ENCODE data around the gene NFKBIZ. TPM values are rescaled to one million over a fixed set of nuclear protein-coding genes. Genes with fewer than 3 reads are reported as not detected.

NFKBIZ gene
- total RNA-seq, 1 experiment from 2014 or later = 15.1 TPM

DNA sequence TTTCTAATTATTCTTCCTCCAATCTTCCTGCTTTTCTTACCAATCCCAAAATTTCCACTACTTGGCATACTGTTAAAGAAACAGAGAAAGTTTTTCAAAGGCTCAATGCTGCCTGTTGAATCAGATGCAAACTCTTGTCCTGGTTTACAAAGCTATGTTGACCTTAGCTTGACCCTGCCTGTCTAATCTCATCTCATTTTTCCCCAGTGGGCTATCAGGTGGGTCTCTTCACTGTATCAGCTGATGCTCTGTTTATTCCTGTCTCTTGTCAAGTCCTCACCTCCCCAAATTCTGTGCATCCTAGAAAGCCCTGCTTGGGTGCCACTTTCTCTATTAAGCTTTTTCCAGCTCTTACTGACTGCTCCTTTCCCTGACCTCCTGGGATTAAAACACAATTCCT, 18.2 kb downstream of the NFKBIZ start (continued):
- TF ChIP-seq, protein P1, sequence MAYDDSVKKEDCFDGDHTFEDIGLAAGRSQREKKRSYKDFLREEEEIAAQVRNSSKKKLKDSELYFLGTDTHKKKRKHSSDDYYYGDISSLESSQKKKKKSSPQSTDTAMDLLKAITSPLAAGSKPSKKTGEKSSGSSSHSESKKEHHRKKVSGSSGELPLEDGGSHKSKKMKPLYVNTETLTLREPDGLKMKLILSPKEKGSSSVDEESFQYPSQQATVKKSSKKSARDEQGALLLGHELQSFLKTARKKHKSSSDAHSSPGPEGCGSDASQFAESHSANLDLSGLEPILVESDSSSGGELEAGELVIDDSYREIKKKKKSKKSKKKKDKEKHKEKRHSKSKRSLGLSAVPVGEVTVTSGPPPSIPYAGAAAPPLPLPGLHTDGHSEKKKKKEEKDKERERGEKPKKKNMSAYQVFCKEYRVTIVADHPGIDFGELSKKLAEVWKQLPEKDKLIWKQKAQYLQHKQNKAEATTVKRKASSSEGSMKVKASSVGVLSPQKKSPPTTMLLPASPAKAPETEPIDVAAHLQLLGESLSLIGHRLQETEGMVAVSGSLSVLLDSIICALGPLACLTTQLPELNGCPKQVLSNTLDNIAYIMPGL (CRISPR knock-in tag; IDR thresholded peaks at IDR 0.05) = no peak

DNA sequence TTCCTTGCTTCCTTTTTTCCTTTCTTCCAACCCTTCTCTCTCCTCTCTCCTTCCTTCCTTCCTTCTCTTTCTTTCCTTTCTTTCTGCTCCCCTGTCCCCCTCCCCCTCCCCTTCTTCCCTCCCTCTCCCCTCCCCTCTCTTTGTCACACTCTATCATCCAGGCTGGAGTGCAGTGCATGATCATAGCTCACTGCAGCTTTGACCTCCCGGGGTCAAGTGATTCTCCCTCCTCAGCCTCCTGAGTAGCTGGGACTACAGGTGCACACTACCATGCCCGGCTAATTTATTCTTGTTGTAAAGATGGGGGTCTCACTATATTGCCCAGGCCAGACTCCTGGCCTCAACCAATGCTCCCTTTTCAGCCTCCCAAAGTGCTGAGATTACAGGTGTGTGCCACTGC, 18.7 kb downstream of the NFKBIZ start:
- Mint-ChIP-seq H3K4me3 (no peak overlapping the region), H3K27me3 (ENCODE audit: low read depth) (no peaks in the 10 kb centered on the region), H3K36me3 (no peaks in the 10 kb centered on the region), H3K9me3 (no peaks in the 10 kb centered on the region), H3K4me1 (peaks cover 4% of the 10 kb centered on the region), H3K27ac (no peak overlapping the region)
- no peak for DNase-seq (ENCODE audit: low spot score)
- ChIA-PET CTCF (interaction anchor here (0.6 to 1.0 kb wide), 3 partner anchors 70 to 361 kb away, joined by 3 to 6 read pairs (median 3); no protein-coding TSS in a partner anchor), POLR2A (interaction anchor here (1.2 kb wide), 1 partner anchor 18 kb away, joined by 3 read pairs; no protein-coding TSS in a partner anchor)
- TF ChIP-seq GRHL2 (CRISPR knock-in tag; IDR thresholded peaks at IDR 0.05; ENCODE audit: insufficient replicate concordance, severe bottlenecking) (no peak), SP1 (CRISPR knock-in tag; conservative IDR thresholded peaks at IDR 0.05) (no peak), NR1H2 (CRISPR knock-in tag; IDR thresholded peaks at IDR 0.05) (no peak), TEAD4 (CRISPR knock-in tag; IDR thresholded peaks at IDR 0.05) (no peak), NR3C1 (CRISPR knock-in tag; conservative IDR thresholded peaks at IDR 0.05; ENCODE audit: low read depth) (no peak), ZNF396 (CRISPR knock-in tag; IDR thresholded peaks at IDR 0.05; ENCODE audit: borderline replicate concordance) (no peak), ELF4 (CRISPR knock-in tag; IDR thresholded peaks at IDR 0.05; ENCODE audit: low read depth) (no peak), KAT7 (CRISPR knock-in tag; IDR thresholded peaks at IDR 0.05; ENCODE audit: borderline replicate concordance) (no peak), JUN (CRISPR knock-in tag; IDR thresholded peaks at IDR 0.05) (no peak), NFE2L1 (CRISPR knock-in tag; IDR thresholded peaks at IDR 0.05) (no peak)
- TF ChIP-seq, protein P2, sequence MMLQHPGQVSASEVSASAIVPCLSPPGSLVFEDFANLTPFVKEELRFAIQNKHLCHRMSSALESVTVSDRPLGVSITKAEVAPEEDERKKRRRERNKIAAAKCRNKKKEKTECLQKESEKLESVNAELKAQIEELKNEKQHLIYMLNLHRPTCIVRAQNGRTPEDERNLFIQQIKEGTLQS (CRISPR knock-in tag; conservative IDR thresholded peaks at IDR 0.05) = no peak
- TF ChIP-seq, protein P3, sequence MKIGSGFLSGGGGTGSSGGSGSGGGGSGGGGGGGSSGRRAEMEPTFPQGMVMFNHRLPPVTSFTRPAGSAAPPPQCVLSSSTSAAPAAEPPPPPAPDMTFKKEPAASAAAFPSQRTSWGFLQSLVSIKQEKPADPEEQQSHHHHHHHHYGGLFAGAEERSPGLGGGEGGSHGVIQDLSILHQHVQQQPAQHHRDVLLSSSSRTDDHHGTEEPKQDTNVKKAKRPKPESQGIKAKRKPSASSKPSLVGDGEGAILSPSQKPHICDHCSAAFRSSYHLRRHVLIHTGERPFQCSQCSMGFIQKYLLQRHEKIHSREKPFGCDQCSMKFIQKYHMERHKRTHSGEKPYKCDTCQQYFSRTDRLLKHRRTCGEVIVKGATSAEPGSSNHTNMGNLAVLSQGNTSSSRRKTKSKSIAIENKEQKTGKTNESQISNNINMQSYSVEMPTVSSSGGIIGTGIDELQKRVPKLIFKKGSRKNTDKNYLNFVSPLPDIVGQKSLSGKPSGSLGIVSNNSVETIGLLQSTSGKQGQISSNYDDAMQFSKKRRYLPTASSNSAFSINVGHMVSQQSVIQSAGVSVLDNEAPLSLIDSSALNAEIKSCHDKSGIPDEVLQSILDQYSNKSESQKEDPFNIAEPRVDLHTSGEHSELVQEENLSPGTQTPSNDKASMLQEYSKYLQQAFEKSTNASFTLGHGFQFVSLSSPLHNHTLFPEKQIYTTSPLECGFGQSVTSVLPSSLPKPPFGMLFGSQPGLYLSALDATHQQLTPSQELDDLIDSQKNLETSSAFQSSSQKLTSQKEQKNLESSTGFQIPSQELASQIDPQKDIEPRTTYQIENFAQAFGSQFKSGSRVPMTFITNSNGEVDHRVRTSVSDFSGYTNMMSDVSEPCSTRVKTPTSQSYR (CRISPR knock-in tag; IDR thresholded peaks at IDR 0.05) = no peak
- TF ChIP-seq, protein P4, sequence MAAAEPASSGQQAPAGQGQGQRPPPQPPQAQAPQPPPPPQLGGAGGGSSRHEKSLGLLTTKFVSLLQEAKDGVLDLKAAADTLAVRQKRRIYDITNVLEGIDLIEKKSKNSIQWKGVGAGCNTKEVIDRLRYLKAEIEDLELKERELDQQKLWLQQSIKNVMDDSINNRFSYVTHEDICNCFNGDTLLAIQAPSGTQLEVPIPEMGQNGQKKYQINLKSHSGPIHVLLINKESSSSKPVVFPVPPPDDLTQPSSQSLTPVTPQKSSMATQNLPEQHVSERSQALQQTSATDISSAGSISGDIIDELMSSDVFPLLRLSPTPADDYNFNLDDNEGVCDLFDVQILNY (CRISPR knock-in tag; IDR thresholded peaks at IDR 0.05) = no peak
- TF ChIP-seq, protein P5, sequence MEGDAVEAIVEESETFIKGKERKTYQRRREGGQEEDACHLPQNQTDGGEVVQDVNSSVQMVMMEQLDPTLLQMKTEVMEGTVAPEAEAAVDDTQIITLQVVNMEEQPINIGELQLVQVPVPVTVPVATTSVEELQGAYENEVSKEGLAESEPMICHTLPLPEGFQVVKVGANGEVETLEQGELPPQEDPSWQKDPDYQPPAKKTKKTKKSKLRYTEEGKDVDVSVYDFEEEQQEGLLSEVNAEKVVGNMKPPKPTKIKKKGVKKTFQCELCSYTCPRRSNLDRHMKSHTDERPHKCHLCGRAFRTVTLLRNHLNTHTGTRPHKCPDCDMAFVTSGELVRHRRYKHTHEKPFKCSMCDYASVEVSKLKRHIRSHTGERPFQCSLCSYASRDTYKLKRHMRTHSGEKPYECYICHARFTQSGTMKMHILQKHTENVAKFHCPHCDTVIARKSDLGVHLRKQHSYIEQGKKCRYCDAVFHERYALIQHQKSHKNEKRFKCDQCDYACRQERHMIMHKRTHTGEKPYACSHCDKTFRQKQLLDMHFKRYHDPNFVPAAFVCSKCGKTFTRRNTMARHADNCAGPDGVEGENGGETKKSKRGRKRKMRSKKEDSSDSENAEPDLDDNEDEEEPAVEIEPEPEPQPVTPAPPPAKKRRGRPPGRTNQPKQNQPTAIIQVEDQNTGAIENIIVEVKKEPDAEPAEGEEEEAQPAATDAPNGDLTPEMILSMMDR (IDR thresholded peaks at IDR 0.05) = no peak
- no peak for ATAC-seq

Data from WTC11 (cell line).